DMS114 treated with DMSO at 0.1 percent for 48 hours (cell line): ENCODE measurements around the gene ASS1.

Source experiments
- DNase-seq: peaks from one replicate; lab custom pipeline; 2025; ENCODE audit not compliant: unreplicated experiment; lab: John Stamatoyannopoulos, UW

Gene ASS1

DNA sequence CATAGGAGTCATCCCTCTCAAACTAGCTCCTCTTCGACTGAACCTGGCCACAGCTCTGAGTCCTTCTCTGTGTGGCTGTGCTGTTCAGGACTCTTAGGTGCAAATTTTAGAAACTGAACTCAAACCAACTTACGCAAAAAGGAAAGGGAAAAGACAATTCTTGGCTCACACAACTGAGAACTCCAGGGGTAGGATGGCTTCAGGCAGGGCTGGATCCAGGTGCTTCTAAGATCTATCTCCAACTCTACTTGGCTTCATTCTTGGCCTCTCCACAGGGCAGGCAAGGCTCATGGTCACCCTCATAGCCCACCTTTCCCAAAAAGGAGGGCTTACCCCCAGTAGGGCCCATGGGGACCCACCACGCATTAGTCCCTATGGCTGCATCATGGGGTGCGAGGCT, 8.1 kb downstream of the ASS1 start:
- DNase-seq: no peak

DNA sequence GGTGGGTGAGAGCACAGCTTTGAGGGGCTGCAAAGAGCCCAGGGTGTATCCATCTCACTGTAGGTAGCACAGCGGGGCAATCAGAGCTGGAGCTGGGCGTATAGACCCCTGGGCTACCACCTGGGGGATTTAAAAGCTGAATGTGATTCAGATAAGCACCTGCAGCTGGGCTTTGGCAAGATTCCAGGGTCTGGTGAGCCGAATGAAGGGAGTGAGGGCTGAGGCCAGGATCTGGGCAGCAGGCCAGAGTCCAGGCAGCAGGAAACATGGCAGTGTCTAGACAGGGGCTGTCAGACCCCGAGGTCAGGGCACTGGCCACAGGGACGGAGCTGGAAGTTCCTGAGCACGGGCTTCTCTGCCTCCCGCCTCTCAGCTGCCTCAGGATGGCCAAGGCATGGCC, 8.7 kb downstream of the ASS1 start:
- DNase-seq: no peak

DNA sequence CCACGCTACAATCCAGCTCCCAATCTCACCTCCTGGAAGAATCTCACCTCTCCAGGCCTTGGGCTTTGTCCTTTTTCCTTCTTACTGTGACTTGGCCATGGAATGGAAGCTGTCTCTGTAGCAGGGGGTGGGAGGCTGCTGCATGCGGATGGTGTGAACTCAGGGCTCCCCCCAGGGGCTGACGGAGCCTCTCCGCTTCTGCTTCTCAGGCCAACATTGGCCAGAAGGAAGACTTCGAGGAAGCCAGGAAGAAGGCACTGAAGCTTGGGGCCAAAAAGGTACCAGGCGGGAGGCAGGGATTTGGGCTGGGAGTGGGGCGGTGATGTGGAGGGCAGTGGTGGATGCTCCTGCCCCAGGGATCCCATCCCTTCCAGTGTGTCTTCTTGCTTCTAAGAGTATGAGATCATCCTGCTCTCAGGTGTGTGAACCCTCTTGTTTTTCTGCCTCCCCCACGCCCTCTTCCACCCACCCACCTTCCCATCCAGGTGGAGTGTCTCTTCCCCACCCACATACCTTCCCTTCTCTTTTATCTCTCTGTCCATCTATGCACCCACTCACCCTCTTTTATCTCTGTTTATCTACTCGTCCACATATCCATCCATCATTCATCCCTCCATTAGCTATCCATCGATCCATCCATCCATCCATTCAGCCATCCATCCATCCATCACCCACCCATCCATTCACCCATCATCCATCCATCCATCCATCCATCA, 9.5 kb downstream of the ASS1 start:
- DNase-seq: no peak

DNA sequence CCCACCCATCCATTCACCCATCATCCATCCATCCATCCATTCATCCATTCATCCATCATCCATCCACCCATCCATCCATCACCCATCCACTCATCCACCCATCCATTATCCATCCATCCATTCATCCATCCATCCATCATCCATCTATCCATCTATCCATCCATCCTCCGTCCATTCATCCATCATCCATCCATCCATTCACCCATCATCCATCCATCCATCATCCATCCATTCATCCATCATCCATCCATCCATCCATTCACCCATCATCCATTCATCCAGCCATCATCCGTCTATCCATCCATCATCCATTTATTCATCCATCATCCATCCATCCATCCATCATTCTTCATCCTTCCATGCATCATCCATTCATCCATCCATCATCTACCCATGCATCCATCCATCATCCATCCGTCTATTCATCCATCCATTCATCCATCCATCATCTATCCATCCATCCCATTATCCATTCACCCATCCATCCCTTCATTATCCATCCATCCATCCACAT, 10.1 kb downstream of the ASS1 start:
- no peak for DNase-seq

DNA sequence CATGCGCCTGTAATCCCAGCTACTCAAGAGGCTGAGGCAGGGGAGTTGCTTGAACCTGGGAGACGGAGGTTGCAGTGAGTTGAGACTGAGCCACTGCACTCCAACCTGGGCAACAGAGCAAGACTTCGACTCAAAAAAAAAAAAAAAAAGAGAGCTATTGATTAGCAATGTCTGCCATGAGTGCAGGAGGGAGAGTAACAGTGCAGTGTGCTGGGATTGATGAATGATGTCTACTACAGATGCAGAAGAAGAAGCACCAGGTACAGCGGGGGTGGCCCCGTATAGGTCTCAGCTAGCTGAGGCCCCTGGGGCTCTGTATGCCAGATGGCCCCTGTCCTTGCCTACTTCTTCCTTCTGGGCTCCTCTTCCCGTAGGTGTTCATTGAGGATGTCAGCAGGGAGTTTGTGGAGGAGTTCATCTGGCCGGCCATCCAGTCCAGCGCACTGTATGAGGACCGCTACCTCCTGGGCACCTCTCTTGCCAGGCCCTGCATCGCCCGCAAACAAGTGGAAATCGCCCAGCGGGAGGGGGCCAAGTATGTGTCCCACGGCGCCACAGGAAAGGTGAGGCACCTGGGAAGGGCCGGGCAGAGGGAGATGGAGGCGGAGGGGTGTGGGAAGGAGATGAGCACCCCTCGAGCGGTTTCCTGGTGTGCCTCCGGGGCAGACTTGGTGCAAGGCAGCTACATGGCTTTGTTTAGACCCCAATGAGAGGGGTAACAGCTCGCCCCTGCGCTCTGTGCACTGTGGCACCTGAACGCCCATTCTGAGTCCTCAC, 13.5 kb downstream of the ASS1 start:
- no peak for DNase-seq

DNA sequence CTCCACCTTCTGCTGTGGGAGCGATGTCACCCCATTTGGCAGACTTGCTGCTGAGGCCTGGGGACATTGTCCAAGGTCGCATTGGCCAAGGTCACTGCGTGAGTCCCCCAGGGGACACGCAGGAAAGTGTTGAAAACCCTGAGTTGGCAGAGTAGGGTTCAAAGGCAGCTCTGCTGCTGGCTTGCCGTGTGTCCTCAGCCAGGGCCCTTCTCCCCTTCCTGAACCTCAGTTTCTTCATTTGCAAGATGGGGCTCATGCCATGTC, 14.0 kb downstream of the ASS1 start:
- no peak for DNase-seq

DNA sequence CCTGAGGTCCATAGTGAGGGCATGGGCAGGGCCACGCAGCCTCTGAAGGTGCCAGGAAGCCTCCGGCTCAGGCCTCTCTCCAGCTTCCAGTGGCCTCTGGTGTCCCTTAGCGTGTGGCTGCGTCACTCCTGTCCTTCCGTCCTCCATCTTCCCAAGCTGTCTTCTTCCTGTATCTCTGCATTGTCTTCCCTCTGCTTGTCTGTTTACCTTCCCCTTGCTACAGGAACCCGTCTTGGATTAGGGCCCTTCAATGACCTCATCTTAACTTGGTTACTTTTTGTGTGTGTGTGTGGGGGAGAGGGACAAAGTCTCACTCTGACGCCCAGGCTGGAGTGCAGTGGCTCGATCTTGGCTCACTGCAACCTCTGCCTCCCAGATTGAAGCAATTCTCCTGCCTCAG, 14.4 kb downstream of the ASS1 start:
- no peak for DNase-seq

DNA sequence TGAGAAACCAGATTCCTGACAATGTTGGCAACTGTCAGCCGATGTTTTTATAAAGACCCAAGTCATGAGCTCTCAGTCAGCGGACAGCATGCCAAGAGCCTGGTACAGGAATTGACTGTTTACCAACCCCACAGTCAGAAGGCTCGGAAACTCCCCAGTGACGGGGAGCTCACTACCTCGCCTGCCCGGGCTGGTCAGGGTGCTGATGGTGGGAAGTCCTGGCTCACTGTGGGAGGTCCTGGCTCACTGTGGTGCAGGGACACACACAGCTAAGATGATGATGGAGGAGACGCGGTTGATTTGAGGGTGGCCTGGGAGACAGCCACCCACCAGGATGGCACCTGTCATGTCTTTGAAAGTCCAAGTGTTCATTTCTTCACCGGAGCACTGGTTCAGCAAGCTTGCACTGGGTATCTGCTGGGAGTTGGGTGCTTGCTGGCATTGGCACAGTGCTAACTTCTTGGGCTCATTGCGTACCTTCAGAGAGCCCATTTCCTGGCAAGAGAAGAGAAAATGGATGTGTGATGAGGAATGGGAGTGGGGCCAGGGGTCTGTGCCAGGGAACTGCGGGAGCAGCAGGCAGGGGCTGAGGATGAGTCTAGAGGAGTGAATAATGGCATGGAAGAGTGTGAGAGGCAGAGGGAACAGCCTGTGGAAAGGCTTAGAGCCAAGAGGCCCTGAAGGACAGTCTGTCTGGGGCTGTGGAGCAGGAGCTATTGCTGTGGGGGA, 15.3 kb downstream of the ASS1 start:
- no peak for DNase-seq

DNA sequence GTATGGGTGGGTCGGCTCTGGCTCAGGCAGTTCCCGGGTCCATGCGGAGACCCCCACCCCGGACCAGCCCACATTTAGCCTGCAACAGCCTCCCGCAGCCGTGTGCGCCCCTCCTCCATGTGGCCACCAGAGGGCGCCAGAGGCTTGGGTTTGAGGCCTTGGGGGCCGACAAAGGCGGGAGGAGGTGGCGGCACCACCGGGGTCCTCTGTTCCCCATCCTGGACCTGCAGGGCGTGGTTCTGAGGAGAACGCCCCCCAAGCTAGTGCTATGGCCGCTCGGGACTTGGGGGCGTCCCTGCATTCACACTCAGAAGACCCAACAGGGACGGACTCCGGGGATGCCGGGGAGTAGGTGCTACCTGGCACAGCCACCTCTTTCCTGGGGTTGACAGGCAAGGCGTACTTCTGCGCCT, 16.5 kb downstream of the ASS1 start:
- peak; percentile 10 for DNase-seq

DNA sequence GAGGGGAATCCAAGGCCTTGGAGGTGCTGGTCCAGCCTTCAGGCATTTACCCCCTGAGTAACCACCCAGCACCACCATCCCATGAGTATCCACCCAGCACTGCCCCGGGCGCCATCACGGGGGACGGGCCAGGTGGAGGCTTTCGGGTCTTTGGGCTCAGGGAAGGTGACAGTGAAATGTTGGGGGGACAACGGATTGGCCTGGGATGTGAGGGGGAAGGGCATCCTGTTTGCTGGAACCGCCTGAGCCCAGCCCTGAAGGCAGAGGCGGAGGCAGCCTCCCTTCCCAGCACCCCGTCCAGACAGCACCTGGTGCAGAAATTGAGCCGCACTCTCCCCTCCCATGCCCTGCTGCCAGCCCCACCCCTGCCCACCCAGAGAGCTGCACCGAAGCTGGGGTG, 17.0 kb downstream of the ASS1 start:
- DNase-seq: no peak

DNA sequence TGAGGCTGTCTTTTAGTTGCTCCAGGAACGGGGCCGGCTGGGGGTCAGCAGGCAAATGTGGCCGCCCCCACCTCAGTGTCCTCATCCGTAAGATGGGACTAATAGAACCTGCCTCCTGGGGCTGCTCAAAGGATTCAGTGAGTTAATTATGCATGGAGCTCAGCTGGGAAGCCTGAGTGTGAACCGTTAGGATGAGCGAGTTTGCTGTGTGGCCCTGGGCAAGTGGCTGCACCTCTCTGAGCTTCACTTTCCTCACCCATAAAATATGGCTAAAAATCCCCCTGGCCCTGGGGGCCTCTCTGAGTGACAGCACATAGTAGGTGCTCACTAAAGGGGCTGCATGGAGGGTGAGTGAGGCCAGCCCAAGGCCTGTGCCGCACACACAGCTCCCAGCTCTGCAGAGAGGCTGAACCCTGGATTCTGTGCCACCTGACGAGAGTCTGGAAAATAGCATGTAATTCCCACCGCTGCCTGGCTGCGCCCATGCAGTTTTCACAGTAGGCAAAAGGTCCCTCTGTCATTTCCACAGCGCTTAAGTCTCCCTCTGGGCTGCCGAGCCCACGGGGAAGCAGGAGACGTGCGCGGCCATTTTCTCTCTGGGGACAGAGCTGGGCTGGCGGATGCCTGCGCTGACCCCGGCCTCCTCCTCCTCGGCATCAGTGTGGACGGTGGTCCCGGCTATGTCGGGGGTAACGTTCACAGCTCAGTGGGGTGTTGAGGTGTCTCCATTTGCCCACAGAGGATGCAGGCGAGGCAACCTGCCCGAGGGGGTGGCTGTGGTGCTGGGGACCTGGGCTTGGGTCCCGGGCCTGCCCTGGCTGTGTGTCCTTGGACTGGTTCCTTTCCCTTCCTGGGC, 18.2 kb downstream of the ASS1 start:
- no peak for DNase-seq

DNA sequence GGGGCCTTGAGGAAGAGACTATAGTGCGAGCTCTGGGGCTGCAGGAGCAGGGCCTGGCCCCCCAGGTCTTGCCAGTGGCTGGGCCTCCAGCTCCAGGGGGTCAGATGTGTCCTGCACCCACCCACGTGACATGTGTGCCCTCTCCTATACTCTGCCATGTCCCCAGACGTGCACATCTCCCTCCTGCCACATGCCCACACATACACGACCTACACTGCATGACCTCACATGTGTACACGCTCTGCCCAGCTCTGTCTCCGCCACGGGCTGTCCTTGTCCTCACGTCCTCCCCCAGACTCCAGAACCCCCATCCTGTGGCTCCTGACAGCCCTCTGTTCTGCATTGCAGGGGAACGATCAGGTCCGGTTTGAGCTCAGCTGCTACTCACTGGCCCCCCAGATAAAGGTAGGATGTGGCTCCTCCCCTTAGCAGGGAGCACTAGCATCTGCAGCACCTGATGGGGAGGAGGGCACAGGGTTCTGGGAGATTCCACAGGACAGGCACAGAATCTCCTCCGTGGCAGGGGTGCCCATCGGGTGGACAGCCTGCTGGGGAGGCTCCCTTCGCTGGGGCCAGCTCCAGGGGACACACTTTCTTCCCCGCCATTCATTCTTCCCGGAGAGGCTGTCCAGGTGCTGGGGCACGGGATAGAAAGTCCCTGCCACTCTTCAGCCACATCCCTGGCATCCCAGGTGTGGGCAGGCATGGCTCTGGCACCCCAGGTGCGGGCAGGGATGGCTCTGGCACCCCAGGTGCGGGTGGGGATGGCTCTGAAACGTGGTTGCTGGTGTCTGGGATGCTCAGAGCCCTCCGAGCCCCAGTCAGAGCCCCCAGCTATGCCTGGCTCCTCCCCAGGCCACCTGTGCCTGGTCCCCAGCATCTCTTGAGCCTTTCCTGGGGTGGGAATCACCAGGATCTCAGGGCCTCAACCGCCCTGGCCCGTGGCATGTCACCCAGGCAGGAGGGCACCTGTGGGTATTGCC, 19.3 kb downstream of the ASS1 start:
- no peak for DNase-seq

DNA sequence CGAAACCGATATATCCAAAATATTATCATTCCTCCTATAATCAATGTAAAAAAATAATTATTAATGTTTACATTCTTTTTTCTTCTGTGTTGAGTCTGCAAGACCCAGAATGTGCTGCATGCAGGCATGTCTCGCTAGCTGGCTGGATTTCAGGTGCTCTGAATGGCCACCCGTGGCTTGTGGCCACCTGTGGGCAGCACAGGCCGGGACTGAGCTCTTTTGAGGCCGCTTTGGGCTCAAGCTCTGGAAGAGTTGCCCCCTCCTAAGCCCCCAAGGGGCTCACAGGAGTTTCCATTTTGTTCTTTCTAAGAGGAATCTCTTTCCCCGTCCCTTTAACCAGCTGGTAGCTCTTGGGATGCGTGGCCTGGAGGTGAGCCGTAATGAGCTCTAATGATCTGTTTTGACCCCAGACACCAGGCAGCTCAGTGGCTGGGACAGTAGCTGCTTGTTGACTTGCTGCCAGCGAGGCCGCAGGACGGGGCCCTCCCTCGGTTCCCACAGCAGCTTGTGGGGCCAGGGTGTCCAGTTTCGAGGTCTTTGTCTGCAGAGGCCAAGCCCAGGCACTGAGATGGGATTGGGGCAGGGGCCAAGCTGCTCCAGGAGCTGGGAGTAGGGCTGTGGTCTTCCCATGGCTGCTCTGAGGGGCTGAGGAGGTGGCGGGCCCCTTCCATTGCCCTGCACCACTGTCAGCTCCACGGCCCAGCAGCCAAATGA, 20.8 kb downstream of the ASS1 start:
- DNase-seq: no peak

DNA sequence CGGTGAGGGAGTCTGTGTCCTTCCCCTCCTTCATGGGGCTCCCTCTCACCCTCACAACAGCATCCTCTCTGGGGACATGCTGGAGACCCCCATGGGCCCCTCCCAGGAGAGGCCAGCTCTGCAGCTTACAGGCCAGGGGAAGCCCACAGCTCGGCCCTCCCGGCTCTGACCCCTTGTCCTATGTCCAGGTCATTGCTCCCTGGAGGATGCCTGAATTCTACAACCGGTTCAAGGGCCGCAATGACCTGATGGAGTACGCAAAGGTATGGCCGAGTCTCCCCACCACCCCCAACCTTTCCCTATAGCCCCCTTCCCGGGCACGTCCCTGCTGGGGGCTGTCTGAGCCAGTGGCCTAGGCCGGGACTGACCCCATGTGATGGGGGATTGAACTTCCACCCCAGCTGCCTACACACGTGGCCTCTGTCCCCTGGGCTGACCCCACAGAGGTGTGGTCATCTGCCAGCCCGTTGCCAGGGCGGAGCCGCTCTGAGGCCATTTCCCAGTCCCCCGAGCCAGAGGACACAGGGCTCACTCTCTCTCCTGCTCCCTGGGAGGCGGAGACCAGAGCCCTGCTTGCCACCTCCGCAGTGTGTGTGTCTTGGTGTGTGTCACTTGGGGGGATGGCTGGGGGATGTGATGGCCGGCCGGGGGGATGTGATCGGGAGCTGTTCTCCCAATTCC, 21.9 kb downstream of the ASS1 start:
- no peak for DNase-seq

DNA sequence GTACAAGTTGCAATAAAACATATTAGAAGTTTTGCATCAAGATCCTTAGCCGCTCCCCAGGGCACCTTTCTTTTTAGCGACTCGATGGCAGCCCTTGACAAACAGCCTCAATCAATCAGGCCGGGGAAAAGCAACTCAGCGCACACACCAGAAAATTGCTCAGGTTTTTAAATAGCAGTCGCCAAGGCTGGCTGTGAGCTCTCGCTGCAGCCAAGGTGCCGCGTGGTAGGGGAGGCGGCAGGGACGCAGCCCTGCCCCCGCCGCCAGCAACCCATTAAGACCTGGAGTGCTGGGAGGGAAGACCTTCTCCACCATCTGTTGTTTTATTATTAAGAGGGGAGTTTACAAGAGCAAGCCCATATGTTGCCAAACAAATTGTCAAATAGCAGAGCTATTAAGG, 22.6 kb downstream of the ASS1 start:
- no peak for DNase-seq

DNA sequence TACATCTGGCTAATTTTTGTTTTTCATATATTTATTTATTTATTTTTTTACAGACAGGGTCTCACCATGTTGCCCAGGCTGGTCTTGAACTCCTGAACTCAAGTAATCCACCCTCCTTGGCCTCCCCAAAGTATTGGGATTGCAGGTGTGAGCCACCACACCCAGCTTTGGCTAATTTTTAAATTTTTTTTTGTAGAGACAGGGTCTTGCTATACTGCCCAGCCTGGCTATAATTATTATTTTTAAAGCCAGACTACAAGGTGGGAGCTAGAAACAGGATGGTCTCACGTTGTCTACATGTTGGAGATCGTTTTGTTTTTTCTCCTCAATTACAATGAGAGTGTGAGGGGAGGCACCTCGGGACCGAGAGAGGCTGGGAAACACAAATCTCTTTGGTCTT, 23.8 kb downstream of the ASS1 start:
- DNase-seq: no peak

DNA sequence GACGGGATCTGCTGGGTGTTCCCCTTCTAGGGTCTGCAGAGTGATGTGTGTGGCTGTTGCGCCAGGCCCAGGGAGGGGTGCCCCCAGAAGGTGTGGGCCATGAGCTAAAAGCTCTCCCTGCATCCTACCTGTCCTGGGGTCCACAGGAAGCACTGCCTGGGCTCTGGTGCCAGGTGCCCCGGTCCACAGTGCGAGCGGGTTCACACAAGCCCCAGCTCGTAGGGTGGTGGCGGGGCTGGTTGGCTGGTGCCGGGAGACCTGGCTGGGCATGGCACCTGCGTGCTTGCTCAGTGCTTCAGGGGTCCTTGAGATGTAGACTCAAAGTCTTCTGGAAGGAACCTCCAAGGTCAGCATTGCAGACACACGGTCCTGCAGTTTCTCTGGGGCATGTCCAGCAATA, 25.5 kb downstream of the ASS1 start:
- DNase-seq: no peak

DNA sequence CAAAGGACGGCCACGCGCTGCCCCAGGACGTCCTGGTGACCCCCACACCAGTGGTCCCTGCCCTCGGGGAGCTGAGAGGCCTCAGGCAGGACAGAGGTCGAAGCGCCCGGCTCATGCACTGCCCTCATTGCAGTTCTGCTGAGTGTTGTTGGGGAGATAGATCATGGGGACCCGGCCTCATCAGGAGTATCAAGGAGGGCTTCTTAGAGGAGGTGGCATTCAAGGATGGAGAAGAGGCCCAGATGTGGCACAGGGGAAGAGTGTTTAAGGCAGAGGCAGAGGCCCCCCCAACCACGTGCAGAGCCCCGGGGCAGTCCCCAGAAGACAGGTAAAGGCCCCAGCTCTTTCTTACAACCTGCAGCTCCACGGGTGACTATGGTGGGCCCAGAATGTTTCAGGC, 26.2 kb downstream of the ASS1 start:
- DNase-seq: no peak
